Heart left ventricle (tissue), 16 donors: ENCODE results near the gene TBC1D4. TPM values are rescaled to one million over a fixed set of nuclear protein-coding genes. Genes with fewer than 3 reads are reported as not detected.

Source experiments
- ATAC-seq, 4 donors: fragments of 200-7000 bp; cut with Tn5 transposase; one replicate each; pipeline ENCODE4 v1.9.1; 2020 to 2022; ENCODE audit warnings: moderate library complexity in 4 of 4, mild to moderate bottlenecking in 3 of 4, moderate number of reproducible peaks in 1 of 4
- DNase-seq, 5 donors: peaks; one replicate each; pipeline ENCODE4 v3.0.0-alpha.2; 2020
- H3K27ac ChIP-seq, 12 donors: fragments of 200-600 bp; sonication (generic) in 4 of 12; one replicate each; pipeline versions ENCODE4 v1.5.0 to v1.8.0; 2016 to 2022; ENCODE audit warnings: mild to moderate bottlenecking in 2 of 12
- H3K27me3 ChIP-seq, 9 donors: fragments of 200-600 bp; sonication (generic) in 2 of 9; one replicate each; pipeline versions ENCODE4 v1.5.1 to v1.8.0; 2016 to 2022; ENCODE audit warnings: mild to moderate bottlenecking in 3 of 9
- H3K36me3 ChIP-seq, 9 donors: fragments of 200-600 bp; sonication (generic) in 2 of 9; one replicate each; pipeline versions ENCODE4 v1.5.0 to v1.8.0; 2018 to 2022; ENCODE audit warnings: mild to moderate bottlenecking in 2 of 9
- H3K4me1 ChIP-seq, 12 donors: fragments of 200-600 bp; sonication (generic) in 4 of 12; one replicate each; pipeline versions ENCODE4 v1.5.0 to v1.8.0; 2016 to 2022; ENCODE audit warnings: mild to moderate bottlenecking in 3 of 12
- H3K4me3 ChIP-seq, 12 donors: fragments of 200-600 bp; sonication (generic) in 4 of 12; one replicate each; pipeline versions ENCODE4 v1.5.0 to v1.8.0; 2017 to 2022; ENCODE audit warnings: mild to moderate bottlenecking in 9 of 12, moderate library complexity in 4 of 12
- H3K9me3 ChIP-seq, 12 donors: fragments of 200-600 bp; sonication (generic) in 4 of 12; one replicate each; pipeline versions ENCODE4 v1.5.0 to v1.8.0; 2016 to 2022; ENCODE audit warnings: mild to moderate bottlenecking in 1 of 12
- POLR2A ChIP-seq, 2 donors: fragments of 450-650 bp; IDR thresholded peaks; one replicate each; pipeline ENCODE4 v1.6.1; 2017; ENCODE audit warnings: antibody characterized with exemption in 2 of 2, mild to moderate bottlenecking in 2 of 2, moderate library complexity in 2 of 2
- WGBS, 4 donors: extraction: QIAGEN DNeasy Blood & Tissue Kit in 2 of 4; methylation state at CpG; one replicate each; pipeline versions ENCODE4 v1.1.5 to v1.1.7; 2013 to 2018; 5-methylcytosine and 5-hydroxymethylcytosine counted together
- intact Hi-C, 10 donors: fragments of 100-400 bp; cut with DNase I; formaldehyde crosslinking; loops; one replicate each; pipeline versions ENCODE4 v1.11.1 to v1.14.2; 2022
- polyA plus RNA-seq, 2 donors: library from polyadenylated mRNA; stranded (reverse); fragments of 200-250 nt; gene quantifications; one replicate each; pipeline ENCODE4 v1.2.3, GENCODE V29; 2013
- total RNA-seq, 9 donors: library from RNA; depleted of rRNA in 2 of 9; stranded (reverse); fragments of >200 nt in 2 of 9; fragmentation: NEBNext Ultra II Directional in 3 of 9; extraction: Animal tissue kit (Norgen Biotek cat#: 25700) in 3 of 9; gene quantifications; one replicate each; pipeline versions ENCODE4 v1.1.0 to v1.2.4, GENCODE V29; 2016 to 2023
- TF ChIP-seq, protein P1 (sequence below), 12 donors: fragments of 200-600 bp; sonication (generic) in 4 of 12; IDR thresholded peaks; one replicate each; pipeline versions ENCODE4 v1.5.0 to v1.8.0; 2018 to 2022; ENCODE audit warnings: antibody characterized with exemption in 12 of 12, mild to moderate bottlenecking in 5 of 12
- donor health status: ischemic (EF 13 %, LVEDD 7.1; RV severe dilation, severe dysfunction).
- donor health status: healthy with polysubstance abuse.
- donor health status: DM: no; HTN: yes; CAD: no.
- donor health status: DM: no; HTN: no; CAD: no.
- donor health status: ischemic (EF 25% LVEDD 6.9; RV normal size, moderate dysfunction).
- donor health status: ischemic (EF 25% LVEDD 5.7; RV mildly dilated, moderate dysfunction).
- donor health status: healthy.
- donor health status: DM: yes; HTN: yes; CAD: no.
- donor health status: ischemic (EF 35%, LVEDD 5.7; RV mildly dilated, moderate dysfunction).
- donor health status: nonischemic (EF 11% LVEDD 7.7; RV severe dilation, severe dysfunction).
- donor health status: DM: yes; HTN: yes; CAD: no.
- donor health status: PGD.
- donor health status: ischemic (EF 29% LVEDD 5.4; RV normal size, mild dysfunction).
- donor health status: nonischemic (EF 23%, LVEDD 6.1; RV moderate dilation, normal function).

Gene TBC1D4
- total and polyA plus RNA-seq, 11 donors = 26.8 to 158 (median 81.6) TPM

DNA sequence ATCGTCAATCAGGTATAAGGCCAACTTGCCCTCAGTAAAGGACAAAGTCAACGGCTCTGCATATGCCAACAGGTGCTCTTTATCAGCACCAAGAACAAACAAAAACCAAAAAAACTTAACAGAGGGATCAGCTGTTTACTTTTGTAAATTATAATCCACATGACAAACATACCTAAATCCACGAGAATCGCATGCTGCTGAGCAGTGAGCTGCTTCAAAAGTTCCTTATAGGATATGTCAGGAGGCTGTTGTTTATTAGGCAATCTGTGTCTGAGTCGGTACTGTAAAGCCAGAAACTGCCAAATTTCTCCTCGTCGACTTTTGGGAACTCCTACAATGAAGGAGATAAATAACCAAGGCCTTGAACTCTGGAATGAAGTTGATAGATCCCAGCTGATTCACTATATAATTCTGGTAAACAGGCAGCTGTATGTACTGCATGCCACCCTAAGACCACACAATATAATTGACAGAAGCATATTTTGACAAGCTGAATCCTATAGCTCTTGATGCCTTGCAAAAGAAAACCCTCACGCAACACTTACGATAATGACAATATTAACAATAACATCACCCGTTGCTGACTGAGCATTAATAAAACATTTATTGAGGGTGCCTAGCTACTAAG is 179.8 kb downstream of the TBC1D4 start:
- Histone ChIP-seq H3K9me3 (no peaks in the 10 kb centered on the region), H3K27ac (no peak overlapping the region), H3K27me3 (no peaks in the 10 kb centered on the region), H3K4me3 (no peak overlapping the region), H3K4me1 (peaks cover 0 to 26% (median 12%) of the 10 kb centered on the region in 12 donors), H3K36me3 (peaks cover 0 to 48% (median 8%) of the 10 kb centered on the region in 9 donors)
- WGBS, 4 donors = 77 to 89% (median 82%) methylated on average over 10 of the region's 10 CpGs
- TF ChIP-seq, protein P1, sequence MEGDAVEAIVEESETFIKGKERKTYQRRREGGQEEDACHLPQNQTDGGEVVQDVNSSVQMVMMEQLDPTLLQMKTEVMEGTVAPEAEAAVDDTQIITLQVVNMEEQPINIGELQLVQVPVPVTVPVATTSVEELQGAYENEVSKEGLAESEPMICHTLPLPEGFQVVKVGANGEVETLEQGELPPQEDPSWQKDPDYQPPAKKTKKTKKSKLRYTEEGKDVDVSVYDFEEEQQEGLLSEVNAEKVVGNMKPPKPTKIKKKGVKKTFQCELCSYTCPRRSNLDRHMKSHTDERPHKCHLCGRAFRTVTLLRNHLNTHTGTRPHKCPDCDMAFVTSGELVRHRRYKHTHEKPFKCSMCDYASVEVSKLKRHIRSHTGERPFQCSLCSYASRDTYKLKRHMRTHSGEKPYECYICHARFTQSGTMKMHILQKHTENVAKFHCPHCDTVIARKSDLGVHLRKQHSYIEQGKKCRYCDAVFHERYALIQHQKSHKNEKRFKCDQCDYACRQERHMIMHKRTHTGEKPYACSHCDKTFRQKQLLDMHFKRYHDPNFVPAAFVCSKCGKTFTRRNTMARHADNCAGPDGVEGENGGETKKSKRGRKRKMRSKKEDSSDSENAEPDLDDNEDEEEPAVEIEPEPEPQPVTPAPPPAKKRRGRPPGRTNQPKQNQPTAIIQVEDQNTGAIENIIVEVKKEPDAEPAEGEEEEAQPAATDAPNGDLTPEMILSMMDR (IDR thresholded peaks at IDR 0.05) = no peak
- TF ChIP-seq POLR2A (IDR thresholded peaks at IDR 0.05) = no peak
- DNase-seq (no peak), ATAC-seq (no peak)
- intact Hi-C loops = no loop called here

DNA sequence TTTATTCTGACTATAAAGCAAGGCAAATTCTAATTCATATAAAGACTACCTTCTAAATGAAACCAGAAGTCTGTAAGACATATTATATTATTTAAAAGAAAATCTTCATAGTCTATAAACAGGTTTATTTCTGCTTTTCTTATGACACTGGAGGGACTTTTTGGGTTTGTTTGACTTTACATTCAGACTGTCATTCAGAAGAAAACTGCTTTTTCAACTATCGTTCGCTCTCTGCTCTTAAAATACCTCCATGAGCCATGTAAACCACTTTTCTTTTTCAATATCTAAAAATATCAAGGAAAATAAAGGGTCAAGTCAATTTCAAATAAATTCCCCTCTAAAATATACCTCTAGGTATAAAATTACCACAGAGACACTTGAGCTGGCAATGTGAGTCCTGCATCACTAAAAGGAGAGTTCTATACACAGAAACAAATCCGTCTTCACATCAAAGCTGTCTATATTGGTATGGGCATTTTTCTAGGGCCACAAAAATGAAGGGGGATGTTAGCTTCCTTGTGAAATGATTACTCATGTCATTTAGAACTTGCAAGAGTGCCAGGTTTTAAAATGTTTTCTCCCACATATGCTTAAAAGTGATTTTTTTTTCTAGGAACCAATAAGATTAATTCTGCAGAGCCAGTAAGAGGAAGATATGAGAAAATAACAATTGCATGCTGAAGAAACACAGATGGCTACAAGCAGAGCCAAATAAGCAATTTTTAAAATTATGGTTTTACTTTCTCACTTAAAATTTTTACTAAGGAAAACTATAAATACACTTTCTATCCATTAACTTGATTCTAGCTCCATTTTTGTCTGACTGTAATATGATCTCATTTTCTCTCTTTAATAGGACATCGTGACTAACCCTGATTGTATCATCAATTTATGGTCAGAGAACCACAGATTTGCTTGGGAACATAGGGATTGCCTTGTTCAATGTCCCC is 181.8 kb downstream of the TBC1D4 start:
- ATAC-seq = no peak
- Histone ChIP-seq H3K4me3 (no peak overlapping the region), H3K27ac (no peak overlapping the region), H3K9me3 (no peaks in the 10 kb centered on the region), H3K4me1 (peaks cover 0 to 19% (median 6%) of the 10 kb centered on the region in 12 donors), H3K36me3 (peaks cover 0 to 58% (median 8%) of the 10 kb centered on the region in 9 donors), H3K27me3 (no peaks in the 10 kb centered on the region)
- TF ChIP-seq, protein P1 (IDR thresholded peaks at IDR 0.05) = no peak
- TF ChIP-seq POLR2A (IDR thresholded peaks at IDR 0.05) = no peak
- no peak for DNase-seq
- 62 to 84% (median 75%) methylated on average over 4 of the region's 4 CpGs for WGBS, 4 donors
- intact Hi-C loops = no loop called here

DNA sequence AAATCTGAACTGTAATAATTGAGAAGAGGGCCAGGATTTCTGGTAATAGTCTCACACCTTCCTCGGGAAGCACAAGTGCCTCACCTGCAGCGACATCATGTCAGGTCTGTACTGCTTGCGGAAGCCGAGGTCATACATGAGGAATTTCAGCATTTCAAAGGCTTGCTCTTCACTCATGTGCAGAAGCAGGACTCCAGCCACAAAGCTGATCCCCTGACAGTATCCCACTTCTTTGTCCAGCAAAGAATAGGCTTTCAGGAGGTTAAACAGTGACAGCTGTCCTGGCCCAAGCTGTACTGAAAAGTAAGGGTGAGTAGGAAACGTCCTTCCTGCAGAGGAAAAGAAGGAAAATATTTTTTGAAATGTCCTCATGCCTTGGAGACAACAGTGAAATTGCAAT is 182.7 kb downstream of the TBC1D4 start:
- no peaks in the 10 kb centered on the region for H3K27me3 ChIP-seq
- no peaks in the 10 kb centered on the region for H3K9me3 ChIP-seq
- peaks cover 0 to 67% (median 11%) of the 10 kb centered on the region in 9 donors for H3K36me3 ChIP-seq
- no peak for DNase-seq
- no peak overlapping the region for H3K4me3 ChIP-seq
- peaks cover 0 to 11% (median 0%) of the 10 kb centered on the region in 12 donors for H3K4me1 ChIP-seq
- intact Hi-C loops = no loop called here
- TF ChIP-seq, protein P1 (IDR thresholded peaks at IDR 0.05) = no peak
- no peak for TF ChIP-seq POLR2A (IDR thresholded peaks at IDR 0.05)
- ATAC-seq = no peak
- 62 to 73% (median 71%) methylated on average over 5 of the region's 5 CpGs for WGBS, 4 donors
- no peak overlapping the region for H3K27ac ChIP-seq

DNA sequence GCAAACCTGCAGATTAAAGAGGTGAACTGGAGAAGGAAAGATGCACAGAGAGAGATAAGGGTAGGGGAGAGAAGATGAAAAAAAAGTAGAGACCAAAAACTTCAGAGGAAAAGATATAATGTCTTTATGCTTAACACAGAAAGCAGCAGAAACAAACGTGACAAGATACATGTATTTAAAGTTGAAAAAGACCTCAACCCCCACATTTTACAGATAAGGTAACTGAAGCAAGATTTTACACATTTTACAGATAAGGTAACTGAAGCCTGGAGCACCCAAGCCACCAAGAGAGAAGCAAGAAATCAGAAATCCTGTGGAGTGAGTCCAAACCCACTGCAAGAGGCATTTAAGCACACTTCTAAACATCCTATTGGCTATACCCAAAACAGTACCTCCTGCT is 185.3 kb downstream of the TBC1D4 start:
- DNase-seq = no peak

More for the DNA sequence above, 185.3 kb downstream of the TBC1D4 start:
- no peak for ATAC-seq
- Histone ChIP-seq H3K27ac (no peak overlapping the region), H3K4me1 (peaks cover 0 to 11% (median 0%) of the 10 kb centered on the region in 12 donors), H3K4me3 (no peak overlapping the region), H3K36me3 (peaks cover 0 to 83% (median 14%) of the 10 kb centered on the region in 9 donors), H3K27me3 (no peaks in the 10 kb centered on the region), H3K9me3 (no peaks in the 10 kb centered on the region)
- 20 to 66% (median 58%) methylated on average over 1 of the region's 1 CpG for WGBS, 4 donors
- intact Hi-C loops = no loop called here
- TF ChIP-seq, protein P1 (IDR thresholded peaks at IDR 0.05) = no peak
- no peak for TF ChIP-seq POLR2A (IDR thresholded peaks at IDR 0.05)
